DND-41 (cell line): ENCODE data around the gene GATA2.

Source experiments
- ATAC-seq: fragments of 200-7000 bp; cut with Tn5 transposase; 3 replicates; pipeline ENCODE4 v1.9.1; 2021; ENCODE audit warnings: low read depth; ENCODE audit not compliant: insufficient read depth
- DNase-seq: peaks from one replicate; pipeline ENCODE4 v3.0.0-alpha.2; 2020
- H2AFZ ChIP-seq: 2 replicates; pipeline ENCODE4 v1.6.0; 2012; ENCODE audit warnings: low read depth, low read length
- H3K27ac ChIP-seq: 2 replicates; pipeline ENCODE4 v1.5.1; 2012; ENCODE audit warnings: low read length, inconsistent platforms
- H3K27me3 ChIP-seq: fragments of 200-600 bp; sonication (generic); 2 replicates; pipeline ENCODE4 v1.6.0; 2012; ENCODE audit warnings: low read length, mild to moderate bottlenecking, inconsistent platforms; ENCODE audit not compliant: insufficient read depth, poor library complexity
- H3K36me3 ChIP-seq: 2 replicates; pipeline ENCODE4 v1.5.1; 2012; ENCODE audit warnings: low read length, inconsistent platforms; ENCODE audit not compliant: insufficient read depth
- H3K4me1 ChIP-seq: 2 replicates; pipeline ENCODE4 v1.5.1; 2012; ENCODE audit warnings: mild to moderate bottlenecking, low read length; ENCODE audit not compliant: insufficient read depth
- H3K4me2 ChIP-seq: 2 replicates; pipeline ENCODE4 v1.6.0; 2012; ENCODE audit warnings: mild to moderate bottlenecking, moderate library complexity, low read length, inconsistent platforms; ENCODE audit not compliant: insufficient read depth
- H3K4me3 ChIP-seq, 2 experiments: fragments of 200-600 bp in 1 of 2; shearing (Covaris generic) in 1 of 2; 2 replicates each; pipeline ENCODE4 v1.5.1; 2012 to 2016; ENCODE audit warnings: inconsistent platforms in 2 of 2, low read length in 2 of 2, mild to moderate bottlenecking in 2 of 2, low read depth in 1 of 2, moderate library complexity in 1 of 2
- H3K79me2 ChIP-seq: 2 replicates; pipeline ENCODE4 v1.6.0; 2012; ENCODE audit warnings: low read length, inconsistent platforms; ENCODE audit not compliant: insufficient read depth
- H3K9ac ChIP-seq: 2 replicates; pipeline ENCODE4 v1.6.0; 2012; ENCODE audit warnings: low read depth, mild to moderate bottlenecking, inconsistent platforms, low read length, moderate library complexity
- H3K9me3 ChIP-seq: 2 replicates; pipeline ENCODE4 v1.5.1; 2012; ENCODE audit warnings: low read length, moderate library complexity, mild to moderate bottlenecking, inconsistent platforms; ENCODE audit not compliant: insufficient read depth, severe bottlenecking
- H4K20me1 ChIP-seq: 2 replicates; pipeline ENCODE4 v1.6.0; 2012; ENCODE audit warnings: low read length; ENCODE audit not compliant: insufficient read depth
- EZH2 ChIP-seq: IDR thresholded peaks from 3 replicates; pipeline ENCODE4 v1.6.1; 2012; ENCODE audit warnings: borderline replicate concordance, low read depth, mild to moderate bottlenecking, moderate library complexity, low read length, inconsistent platforms; ENCODE audit not compliant: severe bottlenecking
- TF ChIP-seq, protein P1 (sequence below): IDR thresholded peaks from 2 replicates; pipeline ENCODE4 v1.5.1; 2012; ENCODE audit warnings: borderline replicate concordance, low read length, moderate library complexity, mild to moderate bottlenecking; ENCODE audit not compliant: poor library complexity, severe bottlenecking; ENCODE audit errors: extremely low read depth

GATA2 gene

DNA sequence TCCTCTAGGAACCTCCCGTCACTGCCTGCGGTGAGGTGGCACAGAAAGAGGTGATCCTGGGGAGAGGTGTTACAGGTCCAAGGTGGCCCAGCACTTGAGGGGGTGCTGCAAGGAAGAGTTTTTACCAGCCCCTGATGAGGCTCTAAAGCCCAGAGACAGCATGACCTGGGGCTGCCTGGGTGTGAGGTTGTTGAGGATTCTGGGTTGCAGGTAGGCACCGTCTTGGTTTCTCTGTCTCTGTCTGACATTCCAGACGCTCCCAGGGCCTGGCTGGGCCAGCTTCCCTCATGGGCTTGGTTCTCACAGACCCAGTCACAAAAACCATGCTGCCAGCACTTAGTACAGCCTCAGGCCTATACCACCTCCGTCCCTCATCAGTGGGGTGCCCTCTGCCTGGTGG is 57.4 kb downstream of the GATA2 start:
- ATAC-seq (no peak), DNase-seq (no peak)
- Histone ChIP-seq H3K27ac (no peak overlapping the region), H3K79me2 (no peaks in the 10 kb centered on the region), H2AFZ (no peak overlapping the region), H3K9me3 (no peaks in the 10 kb centered on the region), H3K4me2 (no peak overlapping the region), H3K4me3 (no peak overlapping the region), H3K27me3 (no peaks in the 10 kb centered on the region), H3K4me1 (no peaks in the 10 kb centered on the region), H3K9ac (no peak overlapping the region), H4K20me1 (peaks cover 3% of the 10 kb centered on the region; the same call in 1 of the 2 replicates), H3K36me3 (no peaks in the 10 kb centered on the region)
- TF ChIP-seq, protein P1, sequence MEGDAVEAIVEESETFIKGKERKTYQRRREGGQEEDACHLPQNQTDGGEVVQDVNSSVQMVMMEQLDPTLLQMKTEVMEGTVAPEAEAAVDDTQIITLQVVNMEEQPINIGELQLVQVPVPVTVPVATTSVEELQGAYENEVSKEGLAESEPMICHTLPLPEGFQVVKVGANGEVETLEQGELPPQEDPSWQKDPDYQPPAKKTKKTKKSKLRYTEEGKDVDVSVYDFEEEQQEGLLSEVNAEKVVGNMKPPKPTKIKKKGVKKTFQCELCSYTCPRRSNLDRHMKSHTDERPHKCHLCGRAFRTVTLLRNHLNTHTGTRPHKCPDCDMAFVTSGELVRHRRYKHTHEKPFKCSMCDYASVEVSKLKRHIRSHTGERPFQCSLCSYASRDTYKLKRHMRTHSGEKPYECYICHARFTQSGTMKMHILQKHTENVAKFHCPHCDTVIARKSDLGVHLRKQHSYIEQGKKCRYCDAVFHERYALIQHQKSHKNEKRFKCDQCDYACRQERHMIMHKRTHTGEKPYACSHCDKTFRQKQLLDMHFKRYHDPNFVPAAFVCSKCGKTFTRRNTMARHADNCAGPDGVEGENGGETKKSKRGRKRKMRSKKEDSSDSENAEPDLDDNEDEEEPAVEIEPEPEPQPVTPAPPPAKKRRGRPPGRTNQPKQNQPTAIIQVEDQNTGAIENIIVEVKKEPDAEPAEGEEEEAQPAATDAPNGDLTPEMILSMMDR, result no peak
- TF ChIP-seq EZH2, result no peak

DNA sequence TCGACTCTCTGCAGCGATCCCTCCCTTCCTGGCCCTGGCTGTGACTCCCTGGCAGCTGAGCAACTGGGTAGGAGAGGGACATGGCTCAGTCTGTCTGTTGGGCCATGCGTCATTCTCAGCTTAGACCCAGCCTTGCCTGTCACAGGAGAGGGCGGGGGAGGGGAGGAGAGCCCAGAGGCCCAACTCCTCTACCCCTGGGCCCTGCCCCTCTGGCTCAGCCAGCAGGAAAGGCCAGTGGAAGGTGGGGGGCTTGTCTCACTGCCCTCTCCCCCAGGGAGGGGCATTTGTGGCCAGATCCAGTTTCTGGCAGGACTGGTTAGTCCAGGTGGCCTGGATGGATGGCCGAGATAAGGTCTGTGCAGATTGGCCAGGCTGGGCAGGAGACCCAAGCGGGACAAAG is 57.9 kb downstream of the GATA2 start:
- H3K27ac ChIP-seq, result no peak overlapping the region

DNA sequence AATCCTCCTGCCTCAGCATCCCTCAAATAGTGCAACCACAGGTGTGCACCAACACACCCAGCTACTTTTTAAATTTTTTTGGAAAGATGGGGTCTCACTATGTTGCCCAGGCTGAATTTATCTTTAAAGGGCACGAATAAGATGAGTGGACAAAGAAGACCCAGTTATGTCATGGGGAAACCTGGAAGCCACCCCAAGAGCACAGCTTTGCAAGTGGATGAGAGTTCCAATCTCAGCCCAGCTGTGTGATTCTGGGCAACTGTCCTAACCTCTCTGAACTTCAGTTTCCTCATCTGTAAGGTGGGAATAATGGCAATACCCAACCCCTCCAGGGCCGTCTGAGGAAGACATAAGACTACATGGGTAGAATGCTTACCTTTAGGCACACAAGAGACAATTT is 58.5 kb downstream of the GATA2 start:
- Histone ChIP-seq H3K4me1 (no peaks in the 10 kb centered on the region), H3K4me2 (no peak overlapping the region), H3K36me3 (no peaks in the 10 kb centered on the region), H3K27me3 (no peaks in the 10 kb centered on the region), H3K4me3 (no peak overlapping the region), H3K9ac (no peak overlapping the region), H3K79me2 (no peaks in the 10 kb centered on the region), H3K27ac (no peak overlapping the region), H4K20me1 (peaks cover 3% of the 10 kb centered on the region; the same call in 1 of the 2 replicates), H2AFZ (no peak overlapping the region), H3K9me3 (no peaks in the 10 kb centered on the region)
- TF ChIP-seq, protein P1, result no peak
- TF ChIP-seq EZH2, result no peak
- ATAC-seq (no peak), DNase-seq (no peak)

More for the DNA sequence above, 57.9 kb downstream of the GATA2 start:
- no peaks in the 10 kb centered on the region for H3K79me2 ChIP-seq
- no peaks in the 10 kb centered on the region for H3K9me3 ChIP-seq
- H3K36me3 ChIP-seq, result no peaks in the 10 kb centered on the region
- no peak overlapping the region for H3K9ac ChIP-seq
- H3K4me2 ChIP-seq, result no peak overlapping the region
- H2AFZ ChIP-seq, result no peak overlapping the region
- H3K27me3 ChIP-seq, result no peaks in the 10 kb centered on the region
- no peaks in the 10 kb centered on the region for H3K4me1 ChIP-seq
- H3K4me3 ChIP-seq, result no peak overlapping the region
- DNase-seq (no peak), ATAC-seq (no peak)
- H4K20me1 ChIP-seq, result peaks cover 3% of the 10 kb centered on the region; the same call in 1 of the 2 replicates
- TF ChIP-seq, protein P1, result no peak
- no peak for TF ChIP-seq EZH2

DNA sequence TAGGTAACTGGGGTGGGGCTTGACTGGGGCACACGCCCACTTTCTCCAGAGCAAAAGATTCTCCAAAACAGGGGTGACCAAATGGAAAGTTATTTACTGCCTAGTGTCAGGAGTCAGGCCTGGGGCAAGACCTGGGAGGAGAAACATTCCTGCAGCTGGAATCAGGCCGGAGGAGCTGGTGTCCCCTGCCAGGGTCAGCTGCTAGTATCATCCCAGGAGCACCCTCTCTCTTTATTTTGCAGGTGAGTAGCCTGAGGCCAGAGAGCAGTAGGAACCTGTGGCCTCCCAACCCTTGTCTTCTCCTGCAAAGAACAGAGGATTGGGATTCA is 59.2 kb downstream of the GATA2 start:
- no peak overlapping the region for H3K4me3 ChIP-seq
- ATAC-seq, result no peak
- H3K4me2 ChIP-seq, result no peak overlapping the region
- no peaks in the 10 kb centered on the region for H3K79me2 ChIP-seq
- TF ChIP-seq, protein P1, result no peak
- no peak for TF ChIP-seq EZH2
- H3K4me1 ChIP-seq, result no peaks in the 10 kb centered on the region
- no peak overlapping the region for H2AFZ ChIP-seq
- no peaks in the 10 kb centered on the region for H3K27me3 ChIP-seq
- no peak overlapping the region for H3K9ac ChIP-seq
- no peaks in the 10 kb centered on the region for H3K9me3 ChIP-seq
- DNase-seq, result no peak
- H3K36me3 ChIP-seq, result no peaks in the 10 kb centered on the region
- H4K20me1 ChIP-seq, result 0 out of 2 replicates have a peak, but pooled peaks cover 3% of the 10 kb centered on the region
- H3K27ac ChIP-seq, result no peak overlapping the region
